ENCODE measurements around the gene TTC12.

The TTC12 gene

DNA sequence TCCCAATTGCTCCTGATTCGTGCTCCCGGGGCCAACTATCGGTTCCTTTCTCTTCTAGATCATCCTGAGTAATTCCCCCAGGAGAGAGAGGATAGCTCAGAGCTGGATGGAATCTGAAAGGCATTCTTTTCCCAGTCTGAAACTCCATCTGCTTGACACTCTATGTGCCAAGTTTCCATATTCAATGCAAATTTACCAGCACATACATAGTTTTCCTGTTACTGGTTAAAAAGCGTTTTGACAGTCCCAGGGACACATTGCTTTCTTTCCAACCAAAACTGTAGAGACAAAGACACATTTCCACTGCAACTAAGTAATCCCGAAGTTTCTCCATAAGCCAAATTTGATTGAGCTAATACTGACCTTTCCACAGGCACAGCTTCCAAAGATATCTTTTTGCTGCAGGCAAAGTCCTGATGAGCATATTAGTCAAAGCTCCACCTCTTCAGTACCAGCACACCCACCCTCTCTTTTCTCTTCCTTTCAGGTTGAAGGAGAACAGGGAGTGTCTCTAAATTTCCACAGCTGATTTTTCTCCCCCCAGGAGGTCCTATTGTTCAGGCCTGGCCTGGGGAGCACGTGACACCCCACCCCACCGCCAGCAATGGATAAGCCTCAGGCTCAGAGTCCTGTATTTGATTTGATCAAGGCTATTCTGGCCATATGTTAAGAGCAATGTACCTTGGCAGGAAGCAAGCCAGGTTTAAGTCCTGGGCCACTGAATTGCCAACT is 63.5 kb downstream of the TTC12 start:
- DNase-seq = peak; percentile 57

DNA sequence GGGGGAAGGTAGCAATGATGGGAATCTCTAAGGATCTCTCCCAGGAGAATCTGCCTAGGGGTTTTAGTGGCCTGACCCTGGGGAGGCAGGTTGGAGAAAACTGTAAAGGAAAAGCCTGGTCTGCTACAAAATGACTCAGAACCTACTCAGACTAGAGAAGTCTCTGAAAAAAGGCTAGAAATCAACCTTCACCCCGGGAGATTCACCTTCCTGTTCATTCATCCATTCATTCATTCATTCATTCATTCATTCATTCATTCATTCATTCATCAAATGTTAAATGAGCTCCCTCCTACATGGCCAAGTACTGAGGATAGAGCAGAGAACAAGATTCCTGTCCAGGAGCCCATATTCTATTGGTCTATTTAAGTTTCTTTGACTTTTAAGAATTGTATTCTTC is 64.3 kb downstream of the TTC12 start:
- DNase-seq = no peak

DNA sequence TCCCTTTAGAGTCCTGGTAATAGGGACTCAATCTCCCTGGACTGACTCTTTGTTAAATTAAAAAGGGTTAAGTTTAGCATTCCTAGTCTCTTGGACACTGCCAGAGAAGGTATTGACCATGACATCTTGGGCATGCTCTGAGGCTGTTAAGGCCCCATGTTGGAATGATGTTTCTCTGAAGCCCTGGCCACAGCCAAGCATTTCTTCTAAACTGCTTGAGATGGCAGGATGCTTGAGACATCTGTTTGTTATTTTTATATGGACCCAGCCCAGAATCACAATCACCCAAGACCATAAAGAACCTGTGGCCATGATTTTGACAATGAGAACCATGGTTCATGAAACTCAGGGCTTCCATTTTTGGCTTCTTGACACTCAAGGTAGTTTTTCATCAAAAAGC is 67.7 kb downstream of the TTC12 start:
- no peak for DNase-seq

DNA sequence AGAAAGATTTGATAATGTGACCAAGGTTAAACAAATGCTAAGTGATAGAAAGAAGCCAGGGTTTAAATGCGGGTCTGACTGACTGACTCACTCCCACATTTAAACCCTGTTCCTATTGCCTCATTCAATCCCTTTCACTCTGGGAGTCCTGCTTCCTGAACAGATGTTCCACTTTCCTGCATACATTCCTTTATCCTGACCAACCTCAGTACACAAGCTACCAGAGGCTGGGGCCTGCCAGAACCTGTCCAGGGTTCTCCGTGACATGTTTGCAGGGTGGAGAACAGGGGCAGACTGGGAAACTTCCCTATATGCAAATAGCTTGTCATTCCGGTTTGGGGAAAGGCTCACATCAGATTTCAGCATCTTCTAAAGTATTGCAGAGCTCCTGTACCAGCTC is 70.2 kb downstream of the TTC12 start:
- peak; percentile 53 for DNase-seq

DNA sequence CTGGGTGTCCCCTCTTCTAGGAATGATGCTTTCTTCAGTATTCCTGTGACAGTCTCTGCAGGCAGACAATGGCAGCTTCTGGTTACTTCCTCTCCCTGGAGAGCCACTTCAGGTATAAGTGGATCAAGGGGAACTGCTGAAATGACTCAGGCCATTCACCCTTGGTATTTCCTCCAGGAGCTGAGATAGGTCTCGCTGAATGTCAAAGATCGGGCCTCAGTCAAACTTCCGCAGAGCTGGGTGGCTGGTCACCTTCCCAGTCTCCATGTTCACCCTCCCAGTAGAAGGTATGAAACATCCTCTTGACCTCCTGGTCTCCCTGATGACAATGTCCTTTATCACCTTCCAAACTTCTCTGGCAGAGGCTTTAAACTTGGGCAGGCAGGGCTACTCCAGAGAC is 71.4 kb downstream of the TTC12 start:
- no peak for DNase-seq

DNA sequence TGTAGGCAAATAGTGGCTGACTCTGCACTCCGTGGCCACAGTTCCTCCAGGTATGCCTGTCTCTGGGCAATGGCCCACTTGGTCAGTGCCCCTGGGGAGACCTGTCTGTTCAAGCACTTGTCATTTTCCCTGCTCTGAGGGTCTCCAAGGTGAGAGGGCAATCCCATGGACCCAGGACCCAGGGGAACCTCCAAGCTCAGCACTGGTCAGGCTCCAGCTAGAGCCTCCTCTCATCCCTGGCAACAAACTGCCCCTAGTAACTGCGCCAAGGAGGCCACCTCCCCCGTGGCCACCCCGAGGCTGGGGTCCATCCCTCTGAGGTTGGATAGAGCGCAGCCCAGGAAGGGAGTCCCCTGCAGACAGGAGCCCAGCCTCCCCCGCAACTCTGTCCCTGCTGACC is 72.5 kb downstream of the TTC12 start:
- no peak for DNase-seq

DNA sequence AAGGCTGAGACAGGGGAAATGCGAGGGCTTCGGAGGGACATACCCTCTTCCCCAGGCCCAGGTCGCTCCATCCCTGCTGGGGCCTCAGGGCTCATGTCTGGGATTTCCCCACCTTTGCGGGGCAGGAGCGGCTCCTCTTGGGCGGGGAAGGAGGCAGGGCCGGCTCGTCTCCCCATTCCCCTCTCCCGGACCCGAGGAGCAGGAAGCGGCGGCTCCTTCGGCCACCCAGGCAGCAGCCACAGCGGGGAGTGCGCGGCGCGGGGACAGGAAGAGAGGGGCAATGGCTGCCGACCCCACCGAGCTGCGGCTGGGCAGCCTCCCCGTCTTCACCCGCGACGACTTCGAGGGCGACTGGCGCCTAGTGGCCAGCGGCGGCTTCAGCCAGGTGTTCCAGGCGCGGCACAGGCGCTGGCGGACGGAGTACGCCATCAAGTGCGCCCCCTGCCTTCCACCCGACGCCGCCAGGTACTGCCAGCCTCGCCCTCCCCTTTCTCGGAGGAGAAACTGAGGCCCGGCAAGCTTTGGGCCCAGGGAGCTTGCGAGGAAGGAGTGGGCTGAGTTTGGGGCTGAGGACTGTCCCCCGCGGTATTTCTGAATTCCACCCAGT is 73.3 kb downstream of the TTC12 start, which contains the start of gene ANKK1:
TSS of gene ANKK1 (plus strand) at position 175 of the 607 bp plus-strand sequence. CDS start at position 281, 106 bp downstream.
- DNase-seq = no peak

DNA sequence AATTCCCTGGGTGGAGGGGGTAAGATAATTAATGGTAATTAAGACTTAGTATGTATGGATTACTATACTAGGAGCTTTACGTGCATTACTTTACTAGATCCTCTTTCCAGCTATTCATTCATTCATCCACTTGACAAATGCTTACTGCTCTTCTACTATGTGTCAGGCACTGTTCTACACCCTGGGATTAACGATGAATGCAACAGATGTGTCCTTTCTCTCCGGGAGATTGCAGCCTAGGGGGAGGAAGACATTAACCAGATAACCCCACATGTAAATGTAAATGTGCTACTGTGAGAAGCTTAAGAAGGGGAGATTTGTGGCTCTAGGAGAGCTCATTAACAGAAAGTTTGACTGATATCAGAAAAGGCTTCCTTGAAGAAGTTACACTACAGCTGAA is 74.9 kb downstream of the TTC12 start:
- no peak for DNase-seq

DNA sequence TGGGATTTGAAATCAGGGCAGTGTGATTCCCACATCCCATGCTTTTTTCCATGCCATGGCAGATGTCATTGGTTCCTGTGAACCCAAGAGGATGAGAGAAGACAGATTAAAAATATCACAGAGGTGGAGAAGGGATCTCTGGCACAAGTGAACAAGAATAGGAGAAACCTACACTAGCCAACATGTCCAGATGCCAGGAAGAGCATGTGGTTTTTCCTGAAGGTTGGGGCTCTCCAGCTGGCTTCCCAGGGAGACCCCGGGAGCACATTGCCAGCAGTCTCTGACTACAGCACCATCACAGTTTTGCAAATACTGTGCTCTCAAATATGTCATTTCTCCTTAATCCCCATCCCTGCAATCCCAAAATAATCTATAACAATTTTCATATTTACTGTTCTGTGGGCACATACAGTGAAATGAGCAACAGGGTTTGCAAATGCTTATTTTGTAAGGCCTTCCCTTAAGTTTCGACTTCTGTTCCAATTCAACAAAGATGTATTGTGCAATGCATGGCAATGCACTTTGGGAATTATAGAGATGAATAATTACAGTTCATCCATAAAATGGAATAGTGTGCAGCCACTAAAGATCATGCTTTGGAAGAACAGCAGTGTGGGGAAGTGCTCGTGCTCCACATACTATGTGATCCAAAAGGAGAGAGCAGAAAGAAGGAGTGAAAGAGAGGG is 78.0 kb downstream of the TTC12 start:
- no peak for DNase-seq

DNA sequence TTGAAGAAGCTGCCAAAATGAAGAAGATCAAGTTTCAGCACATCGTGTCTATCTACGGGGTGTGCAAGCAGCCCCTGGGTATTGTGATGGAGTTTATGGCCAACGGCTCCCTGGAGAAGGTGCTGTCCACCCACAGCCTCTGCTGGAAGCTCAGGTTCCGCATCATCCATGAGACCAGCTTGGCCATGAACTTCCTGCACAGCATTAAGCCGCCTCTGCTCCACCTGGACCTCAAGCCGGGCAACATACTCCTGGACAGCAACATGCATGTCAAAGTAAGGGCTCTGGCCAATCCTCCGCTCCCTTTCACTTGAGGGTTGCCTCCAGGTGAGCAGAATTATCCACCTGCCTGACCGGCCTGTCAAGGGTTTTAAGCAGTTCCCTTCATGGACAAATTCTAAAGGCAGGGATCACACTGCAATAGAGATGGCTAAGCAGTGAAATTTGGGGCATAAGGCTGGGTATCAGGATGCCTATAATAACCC is 79.2 kb downstream of the TTC12 start:
- no peak for DNase-seq

DNA sequence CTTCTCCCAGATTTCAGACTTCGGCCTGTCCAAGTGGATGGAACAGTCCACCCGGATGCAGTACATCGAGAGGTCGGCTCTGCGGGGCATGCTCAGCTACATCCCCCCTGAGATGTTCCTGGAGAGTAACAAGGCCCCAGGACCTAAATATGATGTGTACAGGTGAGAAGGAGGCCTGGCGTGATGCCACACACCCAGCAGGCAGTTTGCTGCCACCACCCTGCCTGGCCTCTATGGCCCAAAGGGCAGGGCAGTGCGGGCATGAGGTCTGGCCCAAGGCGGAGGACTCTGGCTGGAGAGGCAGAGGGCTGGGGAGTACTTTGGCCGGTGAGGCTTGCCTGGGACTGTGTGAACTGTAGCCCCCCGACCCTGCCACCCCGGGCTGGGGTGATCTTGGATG is 80.5 kb downstream of the TTC12 start:
- no peak for DNase-seq

DNA sequence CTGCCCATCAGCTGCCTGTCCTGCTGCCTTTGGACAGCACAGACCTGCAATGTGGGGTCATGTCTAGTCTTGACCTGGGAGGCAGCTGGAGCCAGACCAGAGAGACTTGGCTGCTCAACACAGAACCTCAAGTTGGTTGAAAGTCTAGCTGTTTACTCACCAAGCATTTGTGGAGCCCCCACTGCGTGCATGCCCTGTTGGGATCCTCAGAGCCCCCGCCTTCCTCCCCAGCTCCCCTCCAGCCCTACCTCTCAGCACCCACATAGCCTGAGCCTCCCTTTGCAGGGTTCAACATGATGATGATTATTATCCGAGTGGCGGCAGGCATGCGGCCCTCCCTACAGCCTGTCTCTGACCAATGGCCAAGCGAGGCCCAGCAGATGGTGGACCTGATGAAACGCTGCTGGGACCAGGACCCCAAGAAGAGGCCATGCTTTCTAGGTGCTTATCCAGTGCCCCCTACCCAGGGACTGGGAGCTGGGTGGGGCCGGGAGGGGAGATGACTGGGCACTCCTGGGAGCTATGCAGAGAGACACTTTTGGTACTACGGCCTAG is 81.5 kb downstream of the TTC12 start:
- no peak for DNase-seq

DNA sequence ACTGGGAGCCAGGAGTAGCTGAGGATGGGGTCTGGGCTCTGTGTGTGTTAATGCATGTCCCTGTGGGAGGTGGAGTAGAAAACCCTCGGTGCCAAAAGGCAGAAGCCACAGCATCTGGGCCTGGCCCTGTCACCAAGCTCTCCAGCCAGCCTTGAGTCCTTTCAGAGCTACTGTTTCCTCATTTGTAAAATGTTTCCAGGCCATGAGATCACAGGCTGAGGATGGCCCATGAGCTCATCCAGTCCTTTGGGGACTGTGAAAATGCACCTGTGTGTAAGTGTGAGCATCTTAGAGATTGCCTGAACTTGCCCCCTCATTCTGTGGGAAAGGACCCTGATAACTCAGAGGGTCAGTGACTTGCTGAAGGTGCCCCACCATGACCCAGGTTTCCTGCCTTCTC is 82.3 kb downstream of the TTC12 start:
- no peak for DNase-seq

DNA sequence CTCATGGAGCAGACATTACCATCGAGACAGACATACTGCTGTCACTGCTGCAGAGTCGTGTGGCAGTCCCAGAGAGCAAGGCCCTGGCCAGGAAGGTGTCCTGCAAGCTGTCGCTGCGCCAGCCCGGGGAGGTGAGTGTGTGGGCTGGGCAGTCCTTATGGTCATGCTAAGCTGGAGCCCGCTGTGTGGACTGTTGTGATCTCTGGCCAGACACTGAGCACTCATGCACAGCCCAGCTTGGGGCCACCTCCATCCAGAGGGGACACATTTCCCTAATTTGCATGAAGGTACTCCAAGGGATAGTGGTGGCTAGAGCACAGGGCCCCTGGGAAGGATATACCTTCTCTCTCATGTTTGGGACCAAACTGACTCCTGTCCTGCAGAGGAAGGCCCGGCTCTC is 82.8 kb downstream of the TTC12 start:
- no peak for DNase-seq

DNA sequence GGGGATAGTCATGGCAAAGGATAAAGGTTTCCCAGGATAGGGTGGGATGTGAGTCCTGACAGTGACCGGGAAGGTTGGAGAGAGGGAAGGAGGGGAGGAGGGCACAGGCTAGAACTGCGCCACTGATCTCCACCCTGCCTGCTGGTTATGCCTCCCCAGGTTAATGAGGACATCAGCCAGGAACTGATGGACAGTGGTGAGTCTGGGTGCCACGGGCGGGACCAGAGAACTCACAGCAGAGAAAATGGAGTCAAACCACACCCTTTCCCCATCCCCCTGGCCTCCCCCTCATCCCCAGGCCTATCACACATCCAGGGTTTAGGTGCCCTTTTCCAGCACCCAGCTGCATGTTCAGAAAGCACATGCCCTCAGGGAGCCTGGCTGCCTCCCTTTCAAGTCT is 83.4 kb downstream of the TTC12 start:
- no peak for DNase-seq

DNA sequence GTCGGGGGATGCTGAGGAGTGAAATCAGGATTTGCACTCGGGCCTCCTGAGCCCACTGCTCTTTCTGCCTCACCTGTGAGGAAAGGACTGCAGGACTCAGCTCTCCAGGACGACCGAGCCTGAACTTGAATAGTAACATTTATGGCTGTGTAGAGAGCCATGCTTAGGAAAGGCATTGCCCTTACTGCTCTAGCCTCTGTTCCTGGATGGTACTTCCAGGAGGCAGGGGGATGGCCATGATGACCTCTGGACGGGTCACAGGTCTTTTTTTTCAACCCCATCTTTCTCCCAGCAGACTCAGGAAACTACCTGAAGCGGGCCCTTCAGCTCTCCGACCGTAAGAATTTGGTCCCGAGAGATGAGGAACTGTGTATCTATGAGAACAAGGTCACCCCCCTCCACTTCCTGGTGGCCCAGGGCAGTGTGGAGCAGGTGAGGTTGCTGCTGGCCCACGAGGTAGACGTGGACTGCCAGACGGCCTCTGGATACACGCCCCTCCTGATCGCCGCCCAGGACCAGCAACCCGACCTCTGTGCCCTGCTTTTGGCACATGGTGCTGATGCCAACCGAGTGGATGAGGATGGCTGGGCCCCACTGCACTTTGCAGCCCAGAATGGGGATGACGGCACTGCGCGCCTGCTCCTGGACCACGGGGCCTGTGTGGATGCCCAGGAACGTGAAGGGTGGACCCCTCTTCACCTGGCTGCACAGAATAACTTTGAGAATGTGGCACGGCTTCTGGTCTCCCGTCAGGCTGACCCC is 84.5 kb downstream of the TTC12 start:
- DNase-seq = no peak

DNA sequence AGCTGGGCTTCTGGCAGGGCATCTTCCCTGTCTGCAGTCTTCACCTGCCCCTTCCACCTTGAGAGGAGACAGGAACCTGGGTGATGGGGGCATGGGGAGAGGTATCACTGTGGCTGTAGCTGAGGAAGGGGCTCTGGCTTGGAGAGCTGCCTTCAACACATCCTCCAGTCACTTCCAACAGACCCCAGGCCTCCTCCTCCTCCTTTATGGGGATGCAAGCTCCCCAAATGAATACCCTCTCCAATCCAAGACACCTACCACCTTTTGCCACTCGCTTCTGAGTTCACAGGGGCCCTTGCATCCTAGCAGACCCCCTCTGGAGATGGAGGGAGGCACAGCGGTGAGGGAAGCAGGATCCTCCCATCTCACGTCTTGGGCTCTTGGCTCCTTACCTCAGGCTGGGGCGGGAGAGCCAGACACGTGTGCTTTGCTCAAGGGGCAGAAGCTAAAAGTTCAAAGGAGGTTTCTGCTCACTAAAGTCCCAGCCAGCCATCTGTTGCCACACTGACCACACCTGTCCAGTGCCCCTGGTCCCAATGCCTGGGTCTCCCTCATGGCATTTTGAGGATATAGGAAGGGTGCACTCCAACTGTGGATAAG is 86.3 kb downstream of the TTC12 start:
- DNase-seq = no peak

DNA sequence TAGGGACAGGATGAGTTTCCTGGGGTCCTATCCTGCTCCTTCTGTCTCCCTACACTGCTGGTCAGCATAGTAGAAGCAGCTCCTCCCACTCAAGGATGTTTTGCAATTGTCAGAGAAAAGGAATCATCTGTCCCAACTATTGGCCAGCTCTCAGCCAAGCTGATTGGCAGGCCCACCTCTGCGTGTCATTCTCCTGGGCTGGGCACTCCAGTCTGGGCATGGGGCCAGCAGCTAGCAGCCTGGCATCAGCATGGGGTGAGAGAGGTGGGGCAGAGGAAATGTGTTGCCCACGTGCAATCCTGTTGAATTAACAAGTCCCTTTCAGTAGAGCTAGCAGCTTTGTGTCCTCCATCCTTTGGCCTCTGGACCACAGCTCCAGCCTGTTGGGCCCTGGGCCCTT is 87.3 kb downstream of the TTC12 start:
- DNase-seq = peak; percentile 96

DNA sequence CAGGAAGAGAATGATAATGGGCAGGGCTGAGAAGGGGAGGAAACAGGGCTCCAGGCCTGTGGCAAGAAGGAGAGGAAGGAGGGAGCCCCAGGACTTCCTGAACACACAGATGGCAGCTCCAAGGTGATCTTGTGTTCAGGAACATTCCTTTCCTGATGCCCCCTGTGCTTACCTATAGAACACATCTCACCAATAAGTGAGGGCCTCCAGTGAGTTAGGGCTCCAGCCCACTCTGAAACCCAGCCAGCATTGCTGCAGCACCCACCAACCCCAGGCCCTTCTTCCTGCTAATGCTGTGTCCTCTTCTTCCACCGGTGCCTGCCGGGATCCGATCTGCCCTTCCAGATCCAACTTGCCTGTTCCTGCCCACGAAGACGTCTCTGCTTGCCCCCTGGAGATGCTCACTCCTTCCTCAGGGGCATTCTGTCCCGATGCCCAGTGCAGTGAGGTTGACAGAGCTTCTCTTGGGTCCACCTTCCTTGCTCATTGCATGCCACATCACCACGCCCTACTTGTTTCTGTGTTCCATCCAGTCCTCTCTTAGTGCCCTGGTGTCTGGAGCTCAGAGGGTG is 90.6 kb downstream of the TTC12 start:
- DNase-seq = no peak

DNA sequence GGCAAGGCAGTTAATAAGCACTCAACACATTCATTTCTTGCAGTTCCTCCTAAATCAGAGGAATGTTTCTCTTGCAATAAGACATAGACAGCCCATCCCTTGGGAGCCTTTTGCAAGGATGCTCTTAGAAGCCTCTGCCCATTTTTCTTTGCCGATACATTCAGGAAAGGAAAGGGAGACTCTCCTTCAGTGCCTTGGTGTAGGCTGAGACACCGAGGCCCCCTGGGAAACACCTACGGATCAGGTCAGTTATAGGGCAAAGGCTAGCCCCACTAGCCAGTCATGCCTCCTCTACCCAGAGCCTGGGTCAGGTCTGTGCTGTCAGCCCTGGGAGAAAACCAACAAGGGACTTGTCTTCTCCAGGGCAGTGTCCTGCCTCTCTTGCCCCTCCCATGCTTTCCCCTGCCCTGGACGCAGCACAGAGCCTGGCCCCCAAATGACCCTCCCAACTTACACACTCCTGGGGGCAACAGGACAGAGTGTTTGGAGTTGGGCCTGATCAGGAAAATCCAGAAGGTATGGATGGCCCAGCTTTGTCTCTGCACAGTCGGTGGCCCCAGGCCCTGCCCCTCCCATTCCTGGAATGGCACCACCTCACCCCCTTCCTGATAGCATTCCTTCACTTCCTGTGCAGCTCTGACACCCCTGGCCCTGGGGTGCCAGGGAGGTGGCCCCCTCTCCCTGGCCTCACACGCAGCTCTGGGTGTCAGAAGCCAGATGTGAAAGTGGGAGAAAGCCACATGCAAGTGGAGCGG is 91.5 kb downstream of the TTC12 start:
- DNase-seq = no peak

DNA sequence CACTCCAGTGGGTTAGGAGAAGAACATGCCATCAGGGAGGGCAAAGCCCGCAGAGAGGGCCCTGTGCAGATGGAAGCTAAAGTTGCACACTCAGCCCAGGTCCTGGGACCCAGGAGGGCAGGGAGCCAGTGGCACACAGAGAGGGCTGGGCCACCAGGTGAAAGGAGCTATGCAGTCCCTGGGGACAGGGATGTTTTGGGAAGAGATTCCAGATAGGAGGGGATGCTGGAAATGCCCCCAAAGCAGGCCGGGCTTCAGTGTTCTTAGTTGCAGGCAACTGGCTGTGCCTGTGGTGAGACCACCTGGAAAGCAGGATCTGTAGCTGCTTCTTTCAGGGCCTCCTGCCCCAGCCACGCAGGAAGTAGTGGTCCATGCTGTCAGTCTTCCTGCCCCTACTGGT is 92.8 kb downstream of the TTC12 start:
- no peak for DNase-seq
